Thoracic aorta (tissue), 2 donors: Measurements from ENCODE around the gene DPCD. TPM values are rescaled to one million over a fixed set of nuclear protein-coding genes. Genes with fewer than 3 reads are reported as not detected.

ENCODE experiments used
- ATAC-seq: fragments of 150-250 bp; one replicate; pipeline ENCODE4 v1.8.0; 2017; ENCODE audit warnings: low read depth; ENCODE audit not compliant: insufficient number of reproducible peaks, low FRiP score
- DNase-seq: peaks from one replicate; pipeline ENCODE4 v3.0.0-alpha.2; 2020; ENCODE audit warnings: low spot score
- H3K27ac ChIP-seq, 2 donors: fragments of 200-600 bp; sonication (generic); 1 replicate in 1 of 2; 2 replicates in 1 of 2; pipeline ENCODE4 v1.5.1; 2016; ENCODE audit warnings: mild to moderate bottlenecking in 2 of 2, moderate library complexity in 2 of 2
- H3K27me3 ChIP-seq: fragments of 200-600 bp; sonication (generic); replicated peaks from 2 replicates; pipeline ENCODE4 v1.6.0; 2016; ENCODE audit warnings: mild to moderate bottlenecking; ENCODE audit not compliant: insufficient read depth
- H3K36me3 ChIP-seq: fragments of 200-600 bp; sonication (generic); one replicate; pipeline ENCODE4 v1.5.1; 2016
- H3K4me1 ChIP-seq, 2 donors: fragments of 200-600 bp; sonication (generic); 1 replicate in 1 of 2; 2 replicates in 1 of 2; pipeline versions ENCODE4 v1.5.1 to v1.6.0; 2016; ENCODE audit warnings: low read depth in 2 of 2, mild to moderate bottlenecking in 1 of 2; ENCODE audit not compliant: control insufficient read depth in 1 of 2
- H3K4me3 ChIP-seq: fragments of 200-600 bp; sonication (generic); 2 replicates; pipeline ENCODE4 v1.5.1; 2016; ENCODE audit warnings: mild to moderate bottlenecking
- H3K9me3 ChIP-seq: fragments of 200-600 bp; sonication (generic); 2 replicates; pipeline ENCODE4 v1.5.1; 2016
- total RNA-seq, 2 donors: library from RNA; depleted of rRNA; stranded (reverse); fragments of >200 nt; gene quantifications; one replicate each; pipeline versions ENCODE4 v1.1.0 to v1.2.3, GENCODE V29; 2016
- TF ChIP-seq, protein P1 (sequence below): fragments of 200-600 bp; sonication (generic); IDR thresholded peaks from one replicate; pipeline ENCODE4 v1.5.1; 2019; ENCODE audit warnings: antibody characterized with exemption

The DPCD gene
- total RNA-seq, 2 donors from 2014 or later, result 12.6 to 22.9 TPM

DNA sequence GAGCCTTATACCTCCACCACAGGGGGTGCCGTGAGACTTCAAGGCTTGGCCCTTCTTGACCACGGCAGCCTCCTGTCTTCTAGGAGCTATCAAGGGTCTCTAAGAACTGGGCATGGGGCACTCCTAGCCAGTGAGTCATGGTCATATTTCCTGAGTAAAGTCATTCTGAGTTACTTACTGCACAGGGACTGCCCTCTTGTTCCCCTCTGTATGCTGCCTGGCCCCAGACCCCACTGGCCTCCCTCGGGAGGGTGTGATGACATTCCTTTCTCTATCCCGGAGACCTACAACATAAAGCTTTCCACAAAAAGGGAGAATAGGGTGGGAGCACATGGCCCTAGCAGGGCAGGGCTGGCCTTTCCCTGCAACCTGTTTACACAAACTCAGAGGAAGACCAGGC is 21.4 kb downstream of the DPCD start:
- Histone ChIP-seq H3K27ac (no peak overlapping the region), H3K4me3 (no peak overlapping the region), H3K36me3 (peaks cover 42% of the 10 kb centered on the region), H3K27me3 (no peaks in the 10 kb centered on the region), H3K9me3 (no peaks in the 10 kb centered on the region), H3K4me1 (no peaks in the 10 kb centered on the region)
- DNase-seq (no peak), ATAC-seq (no peak)
- TF ChIP-seq, protein P1, sequence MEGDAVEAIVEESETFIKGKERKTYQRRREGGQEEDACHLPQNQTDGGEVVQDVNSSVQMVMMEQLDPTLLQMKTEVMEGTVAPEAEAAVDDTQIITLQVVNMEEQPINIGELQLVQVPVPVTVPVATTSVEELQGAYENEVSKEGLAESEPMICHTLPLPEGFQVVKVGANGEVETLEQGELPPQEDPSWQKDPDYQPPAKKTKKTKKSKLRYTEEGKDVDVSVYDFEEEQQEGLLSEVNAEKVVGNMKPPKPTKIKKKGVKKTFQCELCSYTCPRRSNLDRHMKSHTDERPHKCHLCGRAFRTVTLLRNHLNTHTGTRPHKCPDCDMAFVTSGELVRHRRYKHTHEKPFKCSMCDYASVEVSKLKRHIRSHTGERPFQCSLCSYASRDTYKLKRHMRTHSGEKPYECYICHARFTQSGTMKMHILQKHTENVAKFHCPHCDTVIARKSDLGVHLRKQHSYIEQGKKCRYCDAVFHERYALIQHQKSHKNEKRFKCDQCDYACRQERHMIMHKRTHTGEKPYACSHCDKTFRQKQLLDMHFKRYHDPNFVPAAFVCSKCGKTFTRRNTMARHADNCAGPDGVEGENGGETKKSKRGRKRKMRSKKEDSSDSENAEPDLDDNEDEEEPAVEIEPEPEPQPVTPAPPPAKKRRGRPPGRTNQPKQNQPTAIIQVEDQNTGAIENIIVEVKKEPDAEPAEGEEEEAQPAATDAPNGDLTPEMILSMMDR, result no peak

DNA sequence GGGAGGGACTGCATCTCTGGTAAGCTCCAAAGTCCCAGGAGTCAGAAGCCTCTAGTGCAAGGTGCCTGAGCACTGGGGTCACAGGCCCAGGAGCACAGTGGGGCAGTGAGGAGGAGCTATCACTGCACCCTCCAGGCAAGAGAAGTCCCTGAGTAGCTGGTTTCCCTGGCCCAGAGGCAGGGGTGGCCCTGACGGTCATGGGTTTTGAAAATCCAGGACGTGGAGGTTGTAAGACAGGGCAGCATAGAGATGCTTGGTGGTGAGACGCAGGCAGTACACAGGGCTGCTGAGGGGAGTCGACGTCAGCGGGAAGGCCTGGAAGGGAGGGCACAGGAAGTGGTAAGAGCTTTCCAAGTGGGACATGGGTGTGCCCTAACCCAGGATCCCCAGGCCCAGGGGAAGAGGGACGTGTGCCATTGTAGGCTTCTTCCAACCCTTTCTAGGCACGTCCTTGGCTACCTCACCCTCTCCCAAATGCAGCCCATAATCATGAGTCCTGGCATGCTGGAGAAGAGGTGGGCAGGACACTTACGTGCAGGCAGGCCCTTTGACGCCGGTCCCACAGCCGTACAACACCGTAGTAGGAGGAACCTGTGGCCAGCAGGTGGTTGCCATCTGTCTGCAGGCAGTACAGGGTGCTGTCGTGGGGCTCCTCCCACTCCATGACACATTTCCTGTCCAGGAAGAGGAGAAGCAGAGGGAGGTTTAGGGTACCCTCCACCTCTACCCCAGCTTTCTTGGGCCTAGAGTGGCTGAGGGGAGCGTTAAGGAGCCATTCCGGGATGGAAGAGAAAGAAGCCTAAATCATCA is 23.2 kb downstream of the DPCD start:
- DNase-seq, result no peak
- Histone ChIP-seq H3K36me3 (peaks cover 42% of the 10 kb centered on the region), H3K9me3 (no peaks in the 10 kb centered on the region), H3K4me3 (no peak overlapping the region), H3K27me3 (no peaks in the 10 kb centered on the region), H3K27ac (no peak overlapping the region), H3K4me1 (no peaks in the 10 kb centered on the region)
- TF ChIP-seq, protein P1, result no peak
- no peak for ATAC-seq

DNA sequence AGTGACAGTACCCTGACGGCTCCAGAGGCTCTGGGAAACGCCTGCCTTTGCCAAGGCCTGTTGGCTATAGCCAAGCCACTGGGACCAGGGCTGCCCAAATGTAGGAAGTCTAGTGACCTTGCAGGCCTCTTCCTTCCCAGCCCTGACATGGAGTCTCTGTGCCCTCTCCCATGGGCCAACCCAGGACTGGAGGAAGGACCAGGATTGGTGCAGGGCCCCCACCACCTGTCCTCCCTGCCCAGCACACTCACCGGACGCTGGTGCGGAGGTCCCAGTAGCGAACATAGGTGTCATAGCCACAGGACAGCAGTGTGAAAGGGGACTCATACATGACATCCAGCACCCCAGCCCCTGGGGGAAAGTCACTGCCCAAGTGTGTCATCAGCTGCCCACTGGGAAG is 24.0 kb downstream of the DPCD start:
- Histone ChIP-seq H3K9me3 (no peaks in the 10 kb centered on the region), H3K27ac (no peak overlapping the region), H3K4me1 (no peaks in the 10 kb centered on the region), H3K27me3 (no peaks in the 10 kb centered on the region), H3K4me3 (no peak overlapping the region), H3K36me3 (peaks cover 41% of the 10 kb centered on the region)
- TF ChIP-seq, protein P1, result no peak
- ATAC-seq, result no peak
- no peak for DNase-seq

DNA sequence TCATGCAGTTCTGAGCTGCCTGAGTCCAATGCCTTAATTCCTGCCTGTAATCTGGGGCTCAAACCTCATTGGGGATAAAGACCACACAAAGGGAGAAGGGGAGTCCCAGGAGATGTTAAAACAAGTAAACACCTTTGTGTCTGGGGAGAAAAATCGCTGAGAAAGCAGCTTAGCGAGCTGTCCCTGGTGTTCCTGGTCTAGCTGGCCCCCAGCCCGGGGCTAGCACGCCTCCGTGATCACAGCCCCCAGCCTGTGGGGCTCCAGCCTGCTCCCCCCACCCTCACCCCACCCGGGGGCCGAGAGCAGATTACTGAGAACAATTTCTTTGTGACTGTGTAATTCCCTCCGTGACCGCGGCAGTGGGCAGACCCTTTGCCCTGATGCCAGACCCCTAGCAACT is 24.8 kb downstream of the DPCD start:
- peaks cover 38% of the 10 kb centered on the region for H3K36me3 ChIP-seq
- ATAC-seq (no peak), DNase-seq (no peak)
- no peaks in the 10 kb centered on the region for H3K27me3 ChIP-seq
- no peaks in the 10 kb centered on the region for H3K9me3 ChIP-seq
- TF ChIP-seq, protein P1, result no peak
- no peaks in the 10 kb centered on the region for H3K4me1 ChIP-seq
- no peak overlapping the region for H3K27ac ChIP-seq
- no peak overlapping the region for H3K4me3 ChIP-seq

DNA sequence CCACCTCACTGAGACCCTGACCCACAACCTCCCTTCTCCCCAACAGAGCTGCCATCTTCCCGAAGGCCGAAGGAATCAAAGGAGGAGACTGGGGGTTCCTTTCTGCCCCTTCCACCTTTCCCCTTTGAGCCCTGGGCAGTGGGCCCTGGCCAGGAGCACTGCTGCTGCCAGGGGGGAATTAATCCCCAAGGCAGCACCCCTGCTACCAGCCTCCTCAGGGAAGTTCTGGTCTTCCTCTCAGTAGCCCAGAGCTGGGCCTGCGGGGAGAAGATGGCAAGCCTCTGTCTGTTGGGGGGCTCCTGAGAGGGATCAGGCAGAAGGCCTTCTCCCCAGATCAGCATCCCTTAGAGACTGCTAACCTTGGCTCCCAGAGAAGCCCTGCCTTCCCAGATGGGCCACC is 25.5 kb downstream of the DPCD start:
- H3K4me1 ChIP-seq, result no peaks in the 10 kb centered on the region
- no peak overlapping the region for H3K4me3 ChIP-seq
- ATAC-seq, result no peak
- no peaks in the 10 kb centered on the region for H3K27me3 ChIP-seq
- no peak overlapping the region for H3K27ac ChIP-seq
- no peaks in the 10 kb centered on the region for H3K9me3 ChIP-seq
- no peak for DNase-seq
- TF ChIP-seq, protein P1, result no peak
- H3K36me3 ChIP-seq, result peaks cover 38% of the 10 kb centered on the region
